UCSD-AML1 (cell line): Measurements from ENCODE around the gene LYPD3.

ENCODE experiments used
- DNase-seq: peaks from one replicate; lab custom pipeline; 2025; ENCODE audit not compliant: unreplicated experiment; lab: John Stamatoyannopoulos, UW

The LYPD3 gene

DNA sequence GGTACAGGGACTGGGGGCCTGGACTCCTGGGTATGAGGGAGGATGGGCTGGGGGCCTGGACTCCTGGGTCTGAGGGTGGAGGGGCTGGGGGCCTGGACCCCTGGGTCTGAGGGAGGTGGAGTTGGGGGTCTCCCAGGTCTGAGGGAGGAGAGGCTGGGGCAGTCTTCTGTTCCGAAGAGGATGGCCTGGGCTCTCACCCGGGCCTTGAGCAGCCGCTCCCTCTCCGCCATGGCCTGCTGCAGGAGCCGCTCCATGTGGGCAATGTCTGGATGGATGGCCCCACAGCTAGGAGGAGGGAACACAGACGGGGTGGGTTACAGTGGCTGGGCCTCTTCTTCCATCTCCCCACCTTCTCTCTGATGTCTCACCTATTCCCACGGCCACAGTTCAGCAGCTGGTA lies 21.0 kb upstream of the LYPD3 start:
- DNase-seq = no peak

DNA sequence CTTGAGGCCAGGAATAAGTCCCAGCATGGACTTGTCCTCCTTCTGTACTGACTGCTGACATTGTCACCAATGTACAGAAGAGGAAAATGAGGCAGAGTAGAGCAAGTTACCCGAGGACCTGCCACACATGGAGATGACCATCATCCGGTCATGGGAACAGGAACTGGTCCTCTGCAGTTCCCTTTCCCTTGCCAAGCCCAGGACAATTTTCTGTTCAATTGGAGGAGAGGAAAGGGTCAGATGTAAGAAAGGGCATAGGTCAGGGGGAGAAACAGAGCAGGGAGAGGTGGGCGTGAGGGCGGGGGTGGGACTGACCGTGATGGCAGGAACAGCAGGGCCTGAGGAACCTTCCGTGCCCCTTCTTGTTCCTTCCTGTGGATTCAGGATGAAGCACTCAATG lies 20.5 kb upstream of the LYPD3 start:
- no peak for DNase-seq

DNA sequence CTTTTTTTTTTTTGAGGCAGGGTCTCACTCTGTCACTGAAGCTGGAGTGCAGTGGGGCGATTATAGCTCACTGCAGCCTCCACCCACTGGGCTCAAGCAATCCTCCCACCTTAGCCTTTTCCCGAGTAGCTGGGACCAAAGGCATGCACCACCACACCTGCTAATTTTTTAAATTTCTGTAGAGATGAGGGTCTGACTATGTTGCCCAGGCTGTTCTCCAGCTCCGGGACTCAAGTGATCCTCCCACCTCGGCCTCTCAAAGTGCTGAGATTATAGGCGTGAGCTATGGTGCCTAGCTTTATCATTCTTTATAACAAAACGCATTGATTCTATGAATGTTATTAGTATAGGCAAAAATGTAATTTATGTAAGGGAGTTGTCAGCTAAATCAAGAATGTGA lies 17.9 kb upstream of the LYPD3 start:
- DNase-seq = no peak

DNA sequence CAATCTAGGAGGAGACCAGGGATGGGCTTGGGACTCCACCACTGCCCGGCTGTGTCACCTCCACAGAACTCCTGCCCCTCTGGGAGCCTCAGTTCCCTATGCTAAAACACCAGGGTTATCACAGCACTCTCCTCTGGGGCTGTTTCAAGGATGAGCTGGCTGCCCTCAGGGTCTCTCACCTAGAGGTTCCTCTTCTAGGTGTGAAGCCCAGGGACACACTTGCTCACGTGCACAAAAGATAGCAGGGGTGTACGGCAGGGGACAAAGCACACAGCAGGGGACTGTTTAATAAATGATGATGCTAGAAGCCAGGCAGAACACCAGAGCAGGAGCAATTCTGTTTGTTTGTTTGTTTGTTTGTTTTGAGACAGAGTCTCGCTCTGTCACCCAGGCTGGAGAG lies 16.8 kb upstream of the LYPD3 start:
- no peak for DNase-seq

DNA sequence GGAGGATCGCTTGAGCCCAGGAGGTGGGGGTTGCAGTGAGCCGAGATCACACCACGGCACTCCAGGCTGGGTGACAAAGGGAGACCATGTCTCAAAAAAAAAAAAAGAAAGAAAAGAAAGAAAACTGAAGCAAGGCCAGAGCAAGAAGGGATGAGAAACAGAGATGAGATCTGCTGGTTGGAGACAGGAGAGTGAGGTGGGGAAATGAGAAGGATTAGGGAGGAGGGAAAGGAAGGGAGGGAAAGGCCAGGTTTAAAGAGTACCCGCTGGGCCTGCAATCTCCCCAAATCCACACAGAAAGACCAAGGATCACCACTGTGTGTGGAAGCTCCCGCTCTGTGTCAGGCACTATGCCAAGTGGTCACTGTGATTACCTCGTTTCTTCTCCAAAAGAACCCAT lies 16.3 kb upstream of the LYPD3 start:
- no peak for DNase-seq

DNA sequence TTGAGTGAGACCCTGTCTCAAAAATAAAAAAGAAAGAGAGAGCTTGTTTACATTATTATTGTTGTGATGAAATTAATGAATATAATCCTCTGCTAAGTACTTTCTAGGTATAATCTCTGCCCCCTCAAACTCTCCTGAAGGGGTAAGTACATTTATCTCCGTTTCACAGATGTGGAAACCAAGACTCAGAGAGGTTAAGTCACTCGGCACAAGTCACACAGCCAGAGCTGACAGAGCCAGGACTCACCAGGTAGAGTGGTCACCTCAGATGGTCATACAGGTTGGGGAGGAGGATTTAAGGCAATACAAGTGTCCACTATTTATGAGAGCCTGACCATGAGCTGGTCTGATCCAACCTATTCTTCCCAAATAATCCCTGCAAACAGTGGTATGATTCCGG lies 15.2 kb upstream of the LYPD3 start:
- no peak for DNase-seq

DNA sequence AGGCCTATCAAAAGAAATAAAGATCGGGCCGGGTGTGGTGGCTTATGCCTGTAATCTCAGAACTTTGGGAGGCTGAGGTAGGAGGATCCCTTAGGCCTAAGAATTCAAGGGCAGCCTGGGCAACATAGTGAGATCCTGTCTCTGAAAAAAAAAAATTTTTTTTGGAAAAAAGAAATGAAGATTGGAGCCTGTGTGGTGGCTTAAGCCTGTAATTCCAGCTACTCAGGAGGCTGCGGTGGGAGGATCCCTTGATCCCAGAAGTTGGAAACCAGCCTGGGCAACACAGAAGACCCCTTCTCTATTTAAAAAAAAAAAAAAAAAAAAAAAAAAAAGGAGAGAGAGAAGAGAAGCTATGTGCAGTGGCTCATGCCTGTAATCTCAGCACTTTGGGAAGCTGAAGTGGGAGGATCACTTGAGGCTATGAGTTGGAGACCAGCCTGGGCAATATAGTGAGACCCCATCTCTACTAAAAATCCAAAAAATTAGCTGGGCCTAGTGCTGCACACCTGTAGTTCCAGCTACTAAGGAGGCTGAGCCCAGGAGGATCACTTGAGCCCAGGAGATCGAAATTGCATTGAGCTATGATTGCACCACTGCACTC lies 14.7 kb upstream of the LYPD3 start:
- no peak for DNase-seq

DNA sequence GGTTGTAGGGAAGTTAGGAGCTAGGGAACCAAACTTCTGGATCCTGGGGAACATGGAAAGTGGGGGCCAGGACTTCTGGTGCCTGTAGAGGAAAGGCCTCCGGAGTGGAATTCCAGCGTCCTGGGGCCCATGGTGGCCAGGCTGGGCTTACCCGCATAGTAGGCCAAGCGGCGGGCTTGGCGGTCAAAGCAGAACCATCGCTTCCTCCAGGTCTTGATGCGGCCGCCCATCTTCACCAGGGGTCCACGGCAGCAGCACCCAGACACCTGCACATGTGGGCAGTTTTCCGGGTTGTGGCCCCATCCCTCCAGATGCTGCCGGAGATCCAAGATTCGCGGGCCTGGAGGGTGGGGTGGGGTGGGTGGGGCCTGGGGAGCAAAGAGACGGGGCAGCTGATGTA lies 13.8 kb upstream of the LYPD3 start:
- DNase-seq = no peak

DNA sequence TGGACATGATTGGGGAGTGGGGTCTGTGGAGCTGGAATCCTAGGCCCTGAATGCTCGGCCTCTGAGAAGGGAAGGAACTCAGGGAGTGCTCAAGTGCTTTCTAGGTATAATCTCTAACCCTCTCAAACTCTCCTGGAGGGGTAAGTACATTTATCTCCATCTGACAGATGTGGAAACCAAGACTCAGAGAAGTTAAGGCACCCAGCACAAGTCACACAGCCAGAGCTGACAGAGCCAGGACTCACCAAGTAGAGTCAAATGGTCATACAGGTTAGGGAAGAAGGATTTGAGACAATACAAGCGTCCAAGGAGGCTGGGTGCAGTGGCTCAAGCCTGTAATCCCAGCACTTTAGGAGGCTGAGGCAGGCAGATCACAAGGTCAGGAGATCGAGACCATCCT lies 12.9 kb upstream of the LYPD3 start:
- DNase-seq = no peak

DNA sequence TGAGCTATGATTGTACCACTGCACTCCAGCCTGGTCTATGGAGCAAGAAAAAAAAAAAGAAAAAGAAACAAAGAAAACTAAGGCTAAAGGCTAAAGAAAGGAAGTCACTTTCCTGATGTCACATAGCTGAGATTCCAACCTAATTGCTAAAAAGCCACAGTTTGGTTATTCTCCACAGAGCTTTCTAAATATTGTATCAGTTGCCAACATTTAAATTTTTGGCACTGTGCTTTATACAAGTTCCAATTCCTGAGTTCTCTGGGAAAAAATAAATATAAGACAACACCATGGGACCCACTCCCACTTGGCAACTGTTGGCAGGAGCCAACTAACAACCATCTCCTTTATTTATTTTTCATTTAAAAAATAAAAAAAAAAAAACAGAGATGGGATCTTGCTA lies 11.2 kb upstream of the LYPD3 start:
- DNase-seq = no peak

DNA sequence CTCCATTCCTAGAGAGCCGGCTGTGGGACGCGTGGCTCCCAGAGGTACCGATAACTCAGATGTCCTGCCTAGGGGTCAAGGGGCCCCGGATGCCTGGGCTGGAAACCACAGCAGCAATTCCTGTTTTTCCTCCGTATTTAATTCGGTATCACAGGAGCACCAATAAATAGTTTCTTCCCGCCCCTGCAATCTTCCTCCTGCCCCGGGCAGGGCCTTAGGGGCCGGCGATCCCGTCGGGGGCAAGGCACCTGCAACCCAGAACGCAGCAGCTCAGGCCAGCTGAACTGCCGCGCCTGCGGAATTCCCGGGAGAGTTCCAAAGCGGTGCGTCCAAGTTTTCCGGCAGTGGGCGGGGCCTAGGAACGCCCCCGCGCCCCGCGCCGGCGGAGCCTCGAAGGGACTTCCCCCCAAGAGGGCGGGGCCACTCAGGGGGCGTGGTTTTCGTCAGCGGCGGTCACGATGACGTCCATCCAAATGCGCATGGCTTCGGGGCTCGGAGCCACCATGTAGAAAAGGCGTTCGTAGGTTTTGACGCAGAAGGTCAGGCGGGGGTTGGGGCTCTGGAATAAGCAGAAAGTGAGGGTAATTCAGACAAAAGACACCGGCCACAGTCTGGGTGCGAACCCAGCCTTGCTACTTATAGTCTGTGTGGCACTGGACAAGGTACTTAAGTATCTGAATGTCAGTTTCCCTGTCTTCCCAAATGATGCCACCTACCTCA lies 9.7 kb upstream of the LYPD3 start:
- peak; percentile 96 for DNase-seq

DNA sequence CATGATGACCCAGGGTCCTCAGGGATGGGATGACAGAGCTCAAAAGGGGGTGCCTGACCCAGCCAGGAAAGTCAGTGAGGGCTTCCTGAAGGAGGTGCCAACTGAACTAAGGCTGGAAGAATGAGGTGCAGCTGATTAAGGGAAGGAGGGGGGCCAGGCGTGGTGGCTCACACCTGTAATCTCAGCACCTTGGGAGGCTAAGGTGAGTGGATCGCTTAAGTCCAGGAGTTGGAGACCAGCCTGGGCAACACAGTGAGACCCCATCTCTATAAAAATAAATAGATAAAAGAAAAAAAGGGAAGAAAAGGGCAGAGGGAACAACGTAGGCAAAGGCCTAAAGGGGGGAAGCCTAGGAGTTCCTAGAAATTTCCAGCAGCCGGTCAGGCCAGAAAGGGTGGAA lies 9.1 kb upstream of the LYPD3 start:
- no peak for DNase-seq

DNA sequence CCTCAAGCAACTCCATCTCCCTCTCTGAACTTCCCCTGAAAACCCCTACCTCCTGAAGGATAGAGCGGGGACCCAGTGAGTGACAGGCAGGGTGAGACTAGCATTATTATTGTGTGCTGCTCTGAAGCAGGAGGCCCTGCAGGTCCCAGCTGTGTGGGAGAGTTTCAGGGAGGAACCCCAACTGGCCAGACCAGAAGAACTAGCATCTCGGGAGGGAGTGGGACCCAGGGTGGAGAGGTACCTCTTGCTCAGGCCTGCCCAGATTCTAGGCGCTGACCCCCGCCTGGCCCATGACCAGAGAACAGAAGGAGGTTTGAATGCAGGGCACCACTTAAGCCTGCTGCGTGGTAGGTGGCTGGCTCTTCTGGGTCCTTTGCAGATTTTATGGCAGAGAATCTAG lies 5.7 kb upstream of the LYPD3 start:
- DNase-seq = no peak

DNA sequence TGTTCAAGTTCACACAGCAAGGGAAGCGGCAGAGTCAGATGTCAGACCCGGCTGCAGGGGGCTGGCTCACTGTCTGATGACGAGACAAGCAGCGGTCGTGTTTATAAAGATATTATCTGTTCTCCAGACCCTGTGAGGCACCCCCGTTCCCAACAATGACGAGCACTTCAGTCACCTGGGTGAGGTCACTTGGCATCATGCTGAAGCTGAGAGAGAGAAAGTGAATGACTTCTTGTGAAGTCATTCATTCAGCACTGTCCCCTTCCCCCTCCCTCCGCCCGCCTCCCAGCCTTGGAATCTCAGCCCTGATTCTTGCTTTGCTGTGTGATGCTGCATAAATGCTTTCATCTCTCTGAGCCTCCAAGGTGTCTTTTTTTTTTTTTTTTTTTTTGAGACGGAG lies 4.9 kb upstream of the LYPD3 start:
- DNase-seq = no peak

DNA sequence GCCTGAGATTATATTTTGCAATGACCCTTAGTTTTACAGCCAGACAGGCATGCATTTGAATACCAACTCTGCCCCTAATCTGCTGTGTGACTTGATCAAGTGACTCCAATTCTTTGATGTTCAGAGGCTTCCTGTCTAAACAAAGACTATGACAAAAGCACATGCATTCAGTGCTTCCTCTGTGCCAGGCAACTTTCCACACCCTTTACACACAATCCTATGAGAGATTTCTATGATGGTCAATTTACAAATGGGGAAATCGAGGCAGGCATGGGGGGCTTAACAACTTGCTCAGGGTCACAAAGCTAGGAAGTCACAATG lies 3.7 kb upstream of the LYPD3 start:
- DNase-seq = no peak

DNA sequence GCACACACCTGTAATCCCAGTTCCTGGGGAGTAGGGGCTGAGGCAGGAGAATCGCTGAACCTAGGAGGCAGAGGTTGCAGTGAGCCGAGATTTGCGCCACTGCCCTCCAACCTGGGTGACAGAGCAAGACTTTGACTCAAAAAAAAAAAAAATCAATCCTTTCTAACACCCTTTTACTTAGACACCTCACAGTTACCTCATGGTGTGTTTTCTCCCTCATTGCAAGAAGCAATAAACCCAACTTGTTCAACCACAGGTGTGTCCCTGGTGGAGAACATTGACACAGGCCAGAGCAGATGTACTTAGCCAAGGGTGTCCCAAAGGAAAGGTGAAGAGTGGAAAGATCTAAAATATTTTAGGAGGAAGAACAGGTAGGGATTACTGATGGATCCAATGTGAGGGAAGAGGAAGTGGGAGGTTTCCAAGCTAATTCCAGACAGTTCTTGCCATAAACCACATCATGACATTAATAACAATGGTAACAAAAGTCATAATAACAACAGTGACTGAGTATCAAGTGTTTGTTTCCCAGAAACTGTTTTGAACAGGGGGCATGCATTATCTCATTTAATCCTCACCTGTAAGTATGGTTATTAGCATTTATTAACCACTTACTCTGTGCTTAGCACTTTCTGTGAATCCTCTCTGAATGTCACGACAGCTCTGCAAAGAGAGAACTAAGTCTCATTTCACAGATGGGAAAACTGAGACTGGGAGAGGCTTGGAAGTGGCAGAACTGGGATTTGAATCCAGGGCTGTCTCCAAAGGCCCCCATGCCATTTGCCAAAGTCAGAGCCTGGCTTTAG lies 3.1 kb upstream of the LYPD3 start:
- no peak for DNase-seq

DNA sequence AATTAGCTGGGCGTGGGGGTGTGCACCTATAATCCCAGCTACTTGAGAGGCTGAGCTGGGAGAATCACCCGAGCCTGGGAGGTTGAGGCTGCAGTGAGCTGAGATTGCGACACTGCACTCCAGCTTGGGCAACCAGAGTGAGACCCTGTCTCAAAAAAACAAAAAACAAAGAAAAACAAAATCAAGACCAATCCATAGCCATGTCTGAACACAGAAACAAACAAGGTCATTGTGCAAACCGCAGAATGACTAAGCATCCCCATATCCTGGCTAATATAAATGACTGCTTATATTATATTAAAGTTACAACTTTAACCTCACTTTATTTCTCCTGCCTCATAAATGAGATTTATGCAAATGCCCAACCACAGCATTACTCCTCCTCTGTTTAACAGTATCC lies 2.3 kb upstream of the LYPD3 start:
- DNase-seq = no peak

DNA sequence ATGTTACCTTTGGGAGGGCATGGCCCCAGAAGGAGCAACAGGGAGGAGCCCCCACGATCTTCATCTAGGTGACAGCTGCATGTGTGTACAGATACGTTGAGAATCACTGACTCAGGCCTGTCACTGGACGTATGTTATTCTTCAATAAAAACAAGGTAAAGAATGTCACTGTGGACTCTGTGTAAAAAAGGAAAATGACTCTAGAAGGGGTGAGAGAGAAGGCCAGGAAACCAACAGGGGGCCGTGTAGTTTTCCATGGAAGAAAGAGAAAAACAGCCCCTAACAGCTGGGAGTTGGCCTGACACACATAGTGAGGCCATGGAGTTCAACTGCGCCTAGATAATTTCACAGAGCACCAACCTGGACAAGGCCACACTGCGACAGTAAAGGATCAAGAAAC lies 1.9 kb upstream of the LYPD3 start:
- DNase-seq = no peak

DNA sequence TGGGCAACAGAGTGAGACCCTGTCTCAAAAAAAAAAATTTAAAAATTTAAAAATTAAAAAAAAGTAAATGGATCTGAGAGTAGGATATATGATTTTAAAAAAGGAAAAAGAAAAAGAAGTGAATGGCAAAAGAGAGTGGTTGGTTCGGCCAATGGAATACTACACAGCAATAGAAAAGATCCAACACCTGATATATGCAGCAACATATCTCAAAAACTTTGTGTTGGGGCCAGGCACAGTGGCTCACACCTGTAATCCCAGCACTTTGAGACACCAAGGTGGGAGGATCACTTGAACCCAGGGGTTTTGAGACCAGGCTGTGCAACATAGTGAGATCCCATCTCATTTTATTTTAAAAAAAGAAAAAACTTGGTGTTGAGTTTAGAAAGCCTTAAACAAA lies 1.4 kb upstream of the LYPD3 start:
- no peak for DNase-seq

DNA sequence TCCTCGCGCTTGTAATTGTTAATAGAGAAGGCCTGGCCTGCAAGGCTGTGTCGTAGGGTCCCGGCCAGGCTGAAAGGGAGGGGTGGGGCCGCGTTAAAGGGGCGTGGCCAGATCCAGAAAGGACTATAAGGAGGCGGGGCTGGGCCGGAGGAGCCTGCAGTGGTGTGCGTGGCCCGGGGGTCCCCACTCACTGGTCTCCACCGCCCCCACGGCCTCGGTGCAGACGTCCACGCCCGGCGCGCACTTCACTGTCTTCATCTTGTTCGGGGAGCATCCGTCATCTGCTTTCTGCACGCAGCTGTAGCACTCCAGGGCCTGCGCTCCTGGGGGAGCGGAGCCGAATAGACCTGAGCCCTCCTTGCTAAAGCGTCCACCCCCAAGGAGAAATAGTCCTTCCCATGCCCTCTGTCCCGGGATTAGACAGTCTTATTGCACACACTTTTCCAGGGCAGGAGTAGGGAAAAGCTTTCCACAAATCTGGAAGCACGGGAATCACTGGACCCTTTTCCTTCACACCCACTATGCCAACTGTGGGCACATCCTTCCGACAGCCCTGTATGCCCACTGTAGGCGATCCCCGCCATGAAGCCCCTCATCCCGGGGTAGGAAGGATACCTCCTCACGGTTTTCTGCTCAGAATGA lies 1.2 kb downstream of the LYPD3 start:
- DNase-seq = no peak

DNA sequence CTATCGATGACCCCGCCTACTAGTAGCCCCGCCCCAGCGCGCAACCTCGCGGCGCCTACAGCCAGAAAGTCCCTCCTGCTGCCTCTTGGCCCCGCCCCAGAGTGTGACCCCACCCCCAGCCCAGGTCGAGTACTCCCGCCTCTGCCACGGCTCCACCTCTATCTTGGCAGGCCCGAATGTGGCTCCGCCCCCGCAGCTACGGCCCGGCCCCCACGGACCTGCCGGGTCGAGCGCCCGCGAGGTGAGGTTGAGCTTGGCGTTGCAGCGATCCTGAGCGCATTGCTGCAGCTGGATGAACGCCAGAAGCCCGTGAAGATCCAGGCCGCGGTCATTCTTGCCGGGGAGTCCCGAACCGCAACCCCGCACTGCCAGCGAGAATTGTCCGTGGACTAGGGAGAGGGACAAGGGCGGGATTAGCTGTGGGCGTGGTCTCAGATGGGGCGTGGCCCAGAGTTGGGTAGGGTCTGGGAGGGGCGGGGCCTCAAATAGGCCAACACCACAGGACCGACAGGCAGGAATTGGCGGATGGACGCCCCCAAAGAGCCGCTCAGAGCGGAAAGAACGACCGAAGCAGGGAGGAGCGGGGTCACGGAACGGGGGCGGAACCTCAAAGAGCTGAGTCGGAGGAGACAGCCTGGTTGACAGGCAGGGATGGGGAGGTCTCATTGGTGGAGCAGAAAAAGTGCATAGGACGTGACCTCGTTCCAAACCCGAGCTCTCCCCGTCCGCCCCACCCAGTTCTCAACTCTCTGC lies 1.9 kb downstream of the LYPD3 start:
- DNase-seq = peak; percentile 97
